Karpas-422 (cell line): ENCODE data around the gene KNCN. TPM values are rescaled to one million over a fixed set of nuclear protein-coding genes. Genes with fewer than 3 reads are reported as not detected.

ENCODE experiments used
- DNase-seq: peaks from one replicate; pipeline ENCODE4 v3.0.0-alpha.2; 2015
- H2AFZ ChIP-seq: fragments of 200-600 bp; sonication (generic); 2 replicates; pipeline ENCODE4 v1.6.1; 2014; ENCODE audit warnings: antibody characterized with exemption, low read length, mixed read lengths
- H3K27ac ChIP-seq: fragments of 200-600 bp; sonication (generic); 2 replicates; pipeline ENCODE4 v1.5.1; 2014; ENCODE audit warnings: mild to moderate bottlenecking, low read length, moderate library complexity
- H3K27me3 ChIP-seq: fragments of 200-600 bp; sonication (generic); 2 replicates; pipeline ENCODE4 v1.6.1; 2014; ENCODE audit warnings: low read length, mixed read lengths
- H3K36me3 ChIP-seq: fragments of 200-600 bp; sonication (generic); 2 replicates; pipeline ENCODE4 v1.6.1; 2014; ENCODE audit warnings: low read length, mixed read lengths; ENCODE audit not compliant: insufficient read depth
- H3K4me1 ChIP-seq: fragments of 200-600 bp; sonication (generic); 2 replicates; pipeline ENCODE4 v1.6.1; 2014; ENCODE audit warnings: mild to moderate bottlenecking, low read length, mixed read lengths
- H3K4me2 ChIP-seq: fragments of 200-600 bp; sonication (generic); 2 replicates; pipeline ENCODE4 v1.6.1; 2014; ENCODE audit warnings: low read length, low read depth, mild to moderate bottlenecking; ENCODE audit not compliant: poor library complexity, severe bottlenecking
- H3K4me3 ChIP-seq: fragments of 200-600 bp; sonication (generic); 2 replicates; pipeline ENCODE4 v1.5.1; 2014; ENCODE audit warnings: mild to moderate bottlenecking, antibody characterized with exemption, low read length, mixed read lengths
- H3K79me2 ChIP-seq: fragments of 200-600 bp; sonication (generic); 2 replicates; pipeline ENCODE4 v1.6.1; 2014; ENCODE audit warnings: mild to moderate bottlenecking, low read length, mixed read lengths
- H3K9ac ChIP-seq: fragments of 200-600 bp; sonication (generic); 2 replicates; pipeline ENCODE4 v1.6.0; 2014; ENCODE audit warnings: low read length
- H3K9me2 ChIP-seq: fragments of 200-600 bp; sonication (generic), shearing (Covaris generic); replicated peaks from 2 replicates; pipeline ENCODE4 v1.6.0; 2014; ENCODE audit warnings: mild to moderate bottlenecking, low read length, moderate library complexity; ENCODE audit not compliant: insufficient read depth
- H3K9me3 ChIP-seq: fragments of 300-700, 200-600 bp; sonication (generic); 2 replicates; pipeline ENCODE4 v1.6.1; 2014; ENCODE audit warnings: low read length, mixed read lengths
- H4K20me1 ChIP-seq: fragments of 200-600 bp; sonication (generic); 2 replicates; pipeline ENCODE4 v1.6.1; 2014; ENCODE audit warnings: mild to moderate bottlenecking, antibody characterized with exemption, low read length, low read depth; ENCODE audit not compliant: insufficient read depth
- total RNA-seq: library from RNA; depleted of rRNA; stranded (reverse); fragments of >200 nt; shearing (Covaris generic); gene quantifications from 2 replicates; pipeline ENCODE4 v1.2.3, GENCODE V29; 2014; ENCODE audit warnings: low replicate concordance

Gene KNCN
- total RNA-seq, 1 experiment from 2014 or later: not detected

- no peak for DNase-seq
- Histone ChIP-seq H3K27me3 (no peaks in the 10 kb centered on the region), H3K27ac (no peak overlapping the region), H2AFZ (no peak overlapping the region), H3K9me2 (no peaks in the 10 kb centered on the region), H3K4me3 (no peak overlapping the region), H3K9ac (no peak overlapping the region), H3K4me2 (no peak overlapping the region), H3K79me2 (no peaks in the 10 kb centered on the region), H3K4me1 (no peaks in the 10 kb centered on the region), H3K9me3 (no peaks in the 10 kb centered on the region), H3K36me3 (no peaks in the 10 kb centered on the region), H4K20me1 (no peaks in the 10 kb centered on the region)
Measured at GRCh38 chr1:46575778-46576177, 24.3 kb upstream of the KNCN start.

GRCh38 chr1:46575300-46575699 lies 23.9 kb upstream of the KNCN start:
- no peaks in the 10 kb centered on the region for H3K9me2 ChIP-seq

GRCh38 chr1:46571691-46572225 lies 20.3 kb upstream of the KNCN start:
- Histone ChIP-seq H2AFZ (no peak overlapping the region), H3K9me2 (no peaks in the 10 kb centered on the region), H3K4me2 (no peak overlapping the region), H4K20me1 (no peaks in the 10 kb centered on the region), H3K36me3 (0 out of 2 replicates have a peak, but pooled peaks cover 2% of the 10 kb centered on the region), H3K27me3 (no peaks in the 10 kb centered on the region), H3K4me1 (no peaks in the 10 kb centered on the region), H3K27ac (no peak overlapping the region), H3K4me3 (no peak overlapping the region), H3K9me3 (no peaks in the 10 kb centered on the region), H3K79me2 (no peaks in the 10 kb centered on the region), H3K9ac (no peak overlapping the region)
- DNase-seq: no peak

More at GRCh38 chr1:46575300-46575699, 23.9 kb upstream of the KNCN start:
- DNase-seq: no peak
- Histone ChIP-seq H3K4me1 (no peaks in the 10 kb centered on the region), H3K9me3 (no peaks in the 10 kb centered on the region), H3K27me3 (no peaks in the 10 kb centered on the region), H3K36me3 (no peaks in the 10 kb centered on the region), H3K4me2 (no peak overlapping the region), H3K79me2 (no peaks in the 10 kb centered on the region), H3K27ac (no peak overlapping the region), H3K4me3 (no peak overlapping the region), H3K9ac (no peak overlapping the region), H2AFZ (no peak overlapping the region), H4K20me1 (no peaks in the 10 kb centered on the region)

DNA sequence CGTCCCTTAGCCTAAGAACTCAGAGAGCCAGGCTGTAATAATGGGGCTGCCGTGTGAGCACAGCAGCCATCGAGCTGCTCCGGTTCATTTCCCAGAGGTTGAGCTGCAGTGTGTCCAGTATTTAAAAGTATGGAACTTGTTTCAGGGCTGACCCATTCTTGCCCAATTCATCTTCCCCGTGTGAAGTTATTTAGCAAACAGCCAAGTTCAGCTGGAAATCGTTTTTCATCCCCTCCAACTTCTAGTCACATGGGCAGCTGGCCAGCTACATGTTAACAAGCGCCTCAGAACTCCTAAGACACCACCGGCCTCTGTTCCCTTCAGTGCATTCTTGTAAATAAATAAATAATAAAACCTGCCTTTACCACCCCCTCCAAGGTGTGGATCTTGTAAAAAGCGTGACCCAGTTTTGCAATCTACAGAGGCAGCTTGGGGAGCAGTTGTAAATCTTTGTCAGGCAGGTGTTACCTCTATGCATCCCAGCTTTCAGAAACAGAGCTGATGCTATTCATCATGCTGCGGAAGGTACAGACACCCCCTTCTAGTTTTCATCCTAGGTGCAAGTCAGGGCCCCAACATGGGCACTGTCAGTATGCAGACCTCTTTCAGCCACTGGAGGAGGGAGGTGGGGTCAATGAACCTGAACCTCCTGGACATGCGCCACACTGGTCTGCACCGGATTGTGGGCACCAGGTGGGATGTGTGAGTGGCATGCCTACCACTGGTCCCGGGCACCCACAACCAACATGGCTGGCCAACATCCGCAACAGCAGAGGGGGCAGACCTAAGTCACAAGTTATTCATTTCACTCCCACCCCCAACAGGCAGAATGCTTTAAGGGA lies 18.7 kb upstream of the KNCN start:
- no peak overlapping the region for H3K4me3 ChIP-seq
- H3K36me3 ChIP-seq: 0 out of 2 replicates have a peak, but pooled peaks cover 2% of the 10 kb centered on the region
- H2AFZ ChIP-seq: no peak overlapping the region
- H3K4me1 ChIP-seq: no peaks in the 10 kb centered on the region
- no peak overlapping the region for H3K27ac ChIP-seq
- DNase-seq: no peak
- H3K9me2 ChIP-seq: no peaks in the 10 kb centered on the region
- H3K9ac ChIP-seq: no peak overlapping the region
- H4K20me1 ChIP-seq: no peaks in the 10 kb centered on the region
- H3K79me2 ChIP-seq: no peaks in the 10 kb centered on the region
- H3K27me3 ChIP-seq: no peaks in the 10 kb centered on the region
- H3K4me2 ChIP-seq: no peak overlapping the region
- H3K9me3 ChIP-seq: no peaks in the 10 kb centered on the region

DNA sequence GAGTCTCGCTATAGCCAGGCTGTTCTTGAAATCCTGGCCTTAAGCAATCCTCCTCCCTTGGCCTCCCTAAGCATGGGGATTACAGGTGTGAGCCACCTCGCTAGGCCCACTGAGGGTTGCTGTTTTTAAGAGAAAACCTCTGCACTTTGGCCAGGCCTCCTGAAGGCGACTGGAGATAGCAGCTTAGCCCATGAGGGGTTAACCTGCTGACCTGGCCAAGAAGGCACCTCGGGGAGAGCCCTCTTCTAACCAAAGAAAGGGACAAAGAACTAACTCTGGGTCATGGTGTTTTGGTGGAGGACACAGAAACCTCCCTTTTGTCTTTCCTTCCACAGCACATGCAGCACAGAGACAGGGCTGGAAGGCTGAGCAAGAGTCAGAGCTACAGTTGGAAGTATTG lies 17.7 kb upstream of the KNCN start:
- Histone ChIP-seq H3K79me2 (no peaks in the 10 kb centered on the region), H3K9ac (no peak overlapping the region), H4K20me1 (no peaks in the 10 kb centered on the region), H3K9me3 (no peaks in the 10 kb centered on the region), H3K27me3 (no peaks in the 10 kb centered on the region), H2AFZ (no peak overlapping the region), H3K4me3 (no peak overlapping the region), H3K36me3 (0 out of 2 replicates have a peak, but pooled peaks cover 2% of the 10 kb centered on the region), H3K4me1 (no peaks in the 10 kb centered on the region), H3K9me2 (no peaks in the 10 kb centered on the region), H3K27ac (no peak overlapping the region), H3K4me2 (no peak overlapping the region)
- DNase-seq: no peak

- Histone ChIP-seq H2AFZ (no peak overlapping the region), H3K4me1 (no peaks in the 10 kb centered on the region), H3K27ac (no peak overlapping the region), H4K20me1 (no peaks in the 10 kb centered on the region), H3K27me3 (no peaks in the 10 kb centered on the region), H3K9ac (no peak overlapping the region), H3K36me3 (0 out of 2 replicates have a peak, but pooled peaks cover 2% of the 10 kb centered on the region), H3K9me2 (no peaks in the 10 kb centered on the region), H3K9me3 (no peaks in the 10 kb centered on the region), H3K79me2 (no peaks in the 10 kb centered on the region), H3K4me2 (no peak overlapping the region), H3K4me3 (no peak overlapping the region)
- no peak for DNase-seq
Measured at GRCh38 chr1:46568461-46568891, 17.0 kb upstream of the KNCN start.

- Histone ChIP-seq H3K4me1 (no peaks in the 10 kb centered on the region), H3K9me2 (no peaks in the 10 kb centered on the region), H3K27me3 (no peaks in the 10 kb centered on the region), H4K20me1 (no peaks in the 10 kb centered on the region), H3K27ac (no peak overlapping the region), H3K9ac (no peak overlapping the region), H3K4me3 (no peak overlapping the region), H2AFZ (no peak overlapping the region), H3K4me2 (no peak overlapping the region), H3K9me3 (no peaks in the 10 kb centered on the region), H3K36me3 (0 out of 2 replicates have a peak, but pooled peaks cover 2% of the 10 kb centered on the region), H3K79me2 (no peaks in the 10 kb centered on the region)
- DNase-seq: no peak
Measured at GRCh38 chr1:46563341-46563740, 11.9 kb upstream of the KNCN start.

- Histone ChIP-seq H3K9me3 (no peaks in the 10 kb centered on the region), H3K27me3 (no peaks in the 10 kb centered on the region), H3K27ac (no peak overlapping the region), H3K4me2 (no peak overlapping the region), H3K9ac (no peak overlapping the region), H3K4me3 (no peak overlapping the region), H3K9me2 (no peaks in the 10 kb centered on the region), H3K36me3 (0 out of 2 replicates have a peak, but pooled peaks cover 1% of the 10 kb centered on the region), H3K79me2 (no peaks in the 10 kb centered on the region), H2AFZ (no peak overlapping the region), H3K4me1 (no peaks in the 10 kb centered on the region), H4K20me1 (no peaks in the 10 kb centered on the region)
- DNase-seq: no peak
Measured at GRCh38 chr1:46562498-46562897, 11.1 kb upstream of the KNCN start.
